Erythroblast (primary cell): ENCODE data around the gene SPAG4.

Experiments used
- GATA1 ChIP-seq: IDR thresholded peaks from 2 replicates; pipeline ENCODE4 v1.6.1; 2011; ENCODE audit warnings: low read depth, mild to moderate bottlenecking, control low read depth, low read length, moderate library complexity
- POLR2A ChIP-seq: IDR thresholded peaks from 2 replicates; pipeline ENCODE4 v1.6.1; 2011; ENCODE audit warnings: mild to moderate bottlenecking, low read length

- no peak for TF ChIP-seq POLR2A
- TF ChIP-seq GATA1, result no peak
Observed at GRCh38 chr20:35617397-35618262, 2.0 kb downstream of the SPAG4 start.
